ENCODE measurements around the gene IGFBP2.
A peak's percentile ranks its signal among the peaks of the same experiment; 100 is the strongest.

IGFBP2 gene

DNA sequence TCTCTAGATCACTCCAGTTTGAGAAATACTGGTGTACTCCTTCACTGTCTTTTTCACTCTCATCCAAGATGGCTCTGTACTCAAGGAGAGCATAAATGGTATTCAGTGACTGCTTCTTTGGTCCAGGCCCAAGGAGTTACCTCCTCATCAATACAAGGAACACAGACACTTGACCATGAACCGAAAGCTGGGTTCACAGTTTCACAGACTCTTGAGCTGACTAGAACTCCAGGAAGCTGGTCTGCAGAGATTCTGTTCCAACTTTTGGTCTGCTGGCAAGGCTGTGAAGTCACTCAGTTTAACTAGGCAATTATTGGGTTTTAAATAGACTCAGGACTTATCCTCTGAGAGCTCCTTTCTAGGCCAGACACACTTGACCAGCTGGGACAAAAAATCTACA, 69.5 kb downstream of the IGFBP2 start:
- TF ChIP-seq, protein P1, sequence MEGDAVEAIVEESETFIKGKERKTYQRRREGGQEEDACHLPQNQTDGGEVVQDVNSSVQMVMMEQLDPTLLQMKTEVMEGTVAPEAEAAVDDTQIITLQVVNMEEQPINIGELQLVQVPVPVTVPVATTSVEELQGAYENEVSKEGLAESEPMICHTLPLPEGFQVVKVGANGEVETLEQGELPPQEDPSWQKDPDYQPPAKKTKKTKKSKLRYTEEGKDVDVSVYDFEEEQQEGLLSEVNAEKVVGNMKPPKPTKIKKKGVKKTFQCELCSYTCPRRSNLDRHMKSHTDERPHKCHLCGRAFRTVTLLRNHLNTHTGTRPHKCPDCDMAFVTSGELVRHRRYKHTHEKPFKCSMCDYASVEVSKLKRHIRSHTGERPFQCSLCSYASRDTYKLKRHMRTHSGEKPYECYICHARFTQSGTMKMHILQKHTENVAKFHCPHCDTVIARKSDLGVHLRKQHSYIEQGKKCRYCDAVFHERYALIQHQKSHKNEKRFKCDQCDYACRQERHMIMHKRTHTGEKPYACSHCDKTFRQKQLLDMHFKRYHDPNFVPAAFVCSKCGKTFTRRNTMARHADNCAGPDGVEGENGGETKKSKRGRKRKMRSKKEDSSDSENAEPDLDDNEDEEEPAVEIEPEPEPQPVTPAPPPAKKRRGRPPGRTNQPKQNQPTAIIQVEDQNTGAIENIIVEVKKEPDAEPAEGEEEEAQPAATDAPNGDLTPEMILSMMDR (IDR thresholded peaks at IDR 0.05; ENCODE audit: low read depth, low read length) = no peak

DNA sequence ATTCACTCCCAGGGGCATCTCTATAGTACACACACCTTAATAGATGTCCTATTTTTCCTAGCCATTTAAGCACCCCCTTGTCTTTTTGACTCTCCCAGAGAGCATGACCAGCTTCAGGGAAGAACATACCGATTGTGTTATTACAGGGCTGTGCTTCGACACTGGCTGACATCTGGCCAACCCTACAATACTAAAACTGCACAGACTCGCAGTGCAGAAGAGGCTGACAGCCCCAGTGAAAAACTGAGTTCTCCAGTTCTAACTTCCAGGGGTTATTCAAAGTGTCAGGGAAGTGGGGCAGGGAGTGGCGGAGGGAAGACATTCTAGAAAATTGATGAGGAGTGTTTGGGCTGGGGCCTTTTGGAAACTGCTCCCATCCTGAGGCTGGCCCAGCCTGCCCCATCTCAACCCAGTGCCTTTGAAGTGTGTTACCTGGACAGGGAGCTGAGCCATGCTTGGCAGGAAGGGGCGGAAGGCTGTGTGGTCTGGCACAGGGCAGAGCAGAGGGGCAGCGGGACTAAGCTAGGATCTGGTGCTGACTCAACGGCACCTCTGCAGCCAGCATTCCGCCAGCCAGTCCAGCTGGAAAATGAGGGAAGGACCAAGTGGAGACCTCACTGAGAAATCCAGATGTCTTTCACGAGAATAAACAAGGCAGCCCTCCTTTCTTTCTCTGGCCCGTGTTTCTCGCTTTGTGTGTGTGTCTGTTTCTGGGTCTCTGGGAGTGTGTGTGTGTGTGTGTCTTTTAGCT, 77.5 kb downstream of the IGFBP2 start:
- H3K4me3 ChIP-seq (replicated peaks in 1 of 2; ENCODE audit: low read depth in 2 of 2, low read length in 2 of 2) = no peak overlapping the region
- TF ChIP-seq, protein P1 (IDR thresholded peaks at IDR 0.05; ENCODE audit: low read depth, low read length) = no peak
- DNase-seq (ENCODE audit: low read depth in 2 of 2) = peak in 1 of 2 donors; percentile 45

More for the DNA sequence above, 69.5 kb downstream of the IGFBP2 start:
- no peak overlapping the region for H3K4me3 ChIP-seq (replicated peaks in 1 of 2; ENCODE audit: low read depth in 2 of 2, low read length in 2 of 2)
- no peak for DNase-seq (ENCODE audit: low read depth in 2 of 2)

DNA sequence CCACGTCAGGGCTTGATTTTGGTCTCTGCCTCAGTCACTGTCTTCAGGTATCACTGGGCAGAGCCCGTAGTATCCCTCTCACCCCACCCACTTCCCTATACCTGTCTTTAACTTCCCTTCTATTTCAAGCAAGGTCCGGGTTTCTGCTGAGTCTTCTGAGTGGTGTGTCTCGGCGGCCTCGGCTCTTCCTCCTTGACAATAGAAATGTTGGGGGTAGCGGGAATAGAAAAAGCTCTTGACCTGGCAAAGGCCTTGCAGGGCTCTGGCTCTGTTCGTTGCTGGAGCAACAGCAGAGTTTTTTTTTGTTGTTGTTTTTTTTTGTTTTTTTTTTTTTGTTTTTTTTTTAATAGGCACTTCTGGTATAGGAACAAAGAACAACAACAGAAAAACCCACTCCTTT, 78.1 kb downstream of the IGFBP2 start:
- TF ChIP-seq, protein P1 (IDR thresholded peaks at IDR 0.05; ENCODE audit: low read depth, low read length) = no peak
- no peak for DNase-seq (ENCODE audit: low read depth in 2 of 2)
- H3K4me3 ChIP-seq (replicated peaks in 1 of 2; ENCODE audit: low read depth in 2 of 2, low read length in 2 of 2) = no peak overlapping the region

DNA sequence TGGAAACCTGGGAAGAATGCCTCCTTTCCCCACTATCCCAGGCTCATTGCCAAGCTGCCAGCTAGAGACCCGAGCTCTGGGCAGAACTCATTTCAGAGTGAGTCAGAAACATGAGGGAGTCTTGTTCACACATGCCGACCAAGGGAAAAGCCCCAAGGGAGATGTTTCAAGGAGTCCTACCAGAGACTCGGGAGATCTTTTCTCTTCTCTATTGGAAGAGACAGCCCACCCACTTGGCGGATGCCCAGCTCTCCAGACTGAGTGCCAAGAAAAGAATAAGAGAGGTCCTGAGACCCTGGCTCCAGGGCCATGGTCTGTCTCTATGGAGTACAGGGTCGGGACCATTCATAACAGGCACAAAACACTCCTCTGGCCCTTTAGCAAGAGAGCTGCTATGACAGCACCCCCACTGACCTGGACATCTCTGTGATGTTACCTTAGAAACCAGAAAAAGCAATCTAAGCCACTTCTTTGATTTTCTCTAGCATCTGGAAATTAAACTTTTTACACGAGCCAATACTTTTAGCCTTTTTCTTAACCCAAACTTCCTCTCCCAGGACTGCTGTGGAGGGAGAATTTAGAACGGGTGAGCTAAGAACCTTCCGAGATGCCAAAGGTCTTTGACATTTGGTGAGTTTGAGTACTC, 80.6 kb downstream of the IGFBP2 start:
- TF ChIP-seq, protein P1 (IDR thresholded peaks at IDR 0.05; ENCODE audit: low read depth, low read length) = no peak
- DNase-seq (ENCODE audit: low read depth in 2 of 2) = peak; percentile 88
- no peak overlapping the region for H3K4me3 ChIP-seq (replicated peaks in 1 of 2; ENCODE audit: low read depth in 2 of 2, low read length in 2 of 2)

All from cardiac fibroblast (primary cell).